HEK293T (cell line): ENCODE measurements around the gene KIAA1210.
"Not testable (repeated sequence)": the region's sequence is repeated elsewhere in the genome, so short reads cannot be mapped to it uniquely, and the experiment has no call there.

Experiments used
- CTCF ChIA-PET: fragments of 350-600 bp; formaldehyde crosslinking; extraction: SDS; loops from one replicate; lab custom pipeline; 2021; ENCODE audit warnings: antibody characterized with exemption, inconsistent platforms; lab: Yijun Ruan, JAX
- POLR2A ChIA-PET: fragments of 350-600 bp; formaldehyde crosslinking; extraction: SDS; loops from one replicate; lab custom pipeline; 2020; ENCODE audit warnings: antibody characterized with exemption, inconsistent platforms; lab: Yijun Ruan, JAX
- DNase-seq: peaks from one replicate; pipeline ENCODE4 v3.0.0; 2012; ENCODE audit warnings: mixed read lengths; ENCODE audit errors: extremely low spot score
- ARNT ChIP-seq: fragments of 450-650 bp; IDR thresholded peaks from 2 replicates; pipeline ENCODE4 v1.6.1; 2017; ENCODE audit warnings: mild to moderate bottlenecking
- BHLHE40 ChIP-seq: fragments of 450-650 bp; IDR thresholded peaks from 2 replicates; pipeline ENCODE4 v1.6.1; 2016; ENCODE audit warnings: mild to moderate bottlenecking, moderate library complexity, borderline replicate concordance
- CTBP1 ChIP-seq: fragments of 450-650 bp; IDR thresholded peaks from 2 replicates; pipeline ENCODE4 v1.6.1; 2016; ENCODE audit warnings: borderline replicate concordance
- ELF4 ChIP-seq: fragments of 450-650 bp; IDR thresholded peaks from 2 replicates; pipeline ENCODE4 v1.6.1; 2017; ENCODE audit warnings: antibody characterized with exemption
- FOXA1 ChIP-seq: fragments of 450-650 bp; IDR thresholded peaks from 2 replicates; pipeline ENCODE4 v1.6.1; 2016; ENCODE audit warnings: mild to moderate bottlenecking
- FOXK2 ChIP-seq: fragments of 450-650 bp; IDR thresholded peaks from 2 replicates; pipeline ENCODE4 v1.6.1; 2016; ENCODE audit warnings: mild to moderate bottlenecking
- FOXM1 ChIP-seq: fragments of 450-650 bp; IDR thresholded peaks from 2 replicates; pipeline ENCODE4 v1.6.1; 2017; ENCODE audit warnings: mild to moderate bottlenecking, borderline replicate concordance
- HDGF ChIP-seq: fragments of 450-650 bp; IDR thresholded peaks from 2 replicates; pipeline ENCODE4 v1.6.1; 2017; ENCODE audit warnings: antibody characterized with exemption, borderline replicate concordance
- L3MBTL2 ChIP-seq: fragments of 450-650 bp; conservative IDR thresholded peaks from 2 replicates; pipeline ENCODE4 v1.6.1; 2016; ENCODE audit warnings: mild to moderate bottlenecking
- LEF1 ChIP-seq: fragments of 450-650 bp; IDR thresholded peaks from 2 replicates; pipeline ENCODE4 v1.6.1; 2017; ENCODE audit warnings: mild to moderate bottlenecking, borderline replicate concordance
- NFRKB ChIP-seq: fragments of 450-650 bp; IDR thresholded peaks from 2 replicates; pipeline ENCODE4 v1.6.1; 2016; ENCODE audit warnings: mild to moderate bottlenecking, moderate library complexity
- SP1 ChIP-seq: fragments of 450-650 bp; IDR thresholded peaks from 2 replicates; pipeline ENCODE4 v1.6.1; 2017
- SUZ12 ChIP-seq: fragments of 450-650 bp; IDR thresholded peaks from 2 replicates; pipeline ENCODE4 v1.6.1; 2016; ENCODE audit warnings: mild to moderate bottlenecking
- TARDBP ChIP-seq: fragments of 450-650 bp; IDR thresholded peaks from 2 replicates; pipeline ENCODE4 v1.6.1; 2016
- ZNF384 ChIP-seq: fragments of 450-650 bp; IDR thresholded peaks from 2 replicates; pipeline ENCODE4 v1.6.1; 2016
- TF ChIP-seq, protein P1 (sequence below): fragments of 450-650 bp; IDR thresholded peaks from 2 replicates; pipeline ENCODE4 v1.6.1; 2016

The KIAA1210 gene

GRCh38 chrX:119042996-119043395 is 84.6 kb downstream of the KIAA1210 start:
- ChIA-PET CTCF (interaction anchor here (0.6 kb wide), 1 partner anchor 9 kb away, joined by 3 read pairs; no protein-coding TSS in a partner anchor), POLR2A (no interaction called here)
- TF ChIP-seq FOXM1 (no peak), TARDBP (no peak), SP1 (no peak), SUZ12 (no peak), FOXA1 (no peak), NFRKB (no peak), ZNF384 (no peak), LEF1 (no peak), CTBP1 (no peak), BHLHE40 (no peak), FOXK2 (no peak), HDGF (no peak), L3MBTL2 (no peak), ARNT (no peak), ELF4 (no peak)
- DNase-seq, result no peak

- ChIA-PET CTCF (no interaction called here), POLR2A (no interaction called here)
- DNase-seq, result no peak
- TF ChIP-seq SP1 (no peak), ZNF384 (no peak), ELF4 (no peak), FOXK2 (no peak), TARDBP (no peak), SUZ12 (no peak), FOXM1 (no peak), BHLHE40 (no peak), HDGF (no peak), CTBP1 (no peak), FOXA1 (no peak), NFRKB (no peak), ARNT (no peak)
- TF ChIP-seq, protein P1, sequence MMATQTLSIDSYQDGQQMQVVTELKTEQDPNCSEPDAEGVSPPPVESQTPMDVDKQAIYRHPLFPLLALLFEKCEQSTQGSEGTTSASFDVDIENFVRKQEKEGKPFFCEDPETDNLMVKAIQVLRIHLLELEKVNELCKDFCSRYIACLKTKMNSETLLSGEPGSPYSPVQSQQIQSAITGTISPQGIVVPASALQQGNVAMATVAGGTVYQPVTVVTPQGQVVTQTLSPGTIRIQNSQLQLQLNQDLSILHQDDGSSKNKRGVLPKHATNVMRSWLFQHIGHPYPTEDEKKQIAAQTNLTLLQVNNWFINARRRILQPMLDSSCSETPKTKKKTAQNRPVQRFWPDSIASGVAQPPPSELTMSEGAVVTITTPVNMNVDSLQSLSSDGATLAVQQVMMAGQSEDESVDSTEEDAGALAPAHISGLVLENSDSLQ, result no peak
Measured at GRCh38 chrX:119042040-119042439, 85.6 kb downstream of the KIAA1210 start.

- no peak for DNase-seq
- ChIA-PET POLR2A (no interaction called here), CTCF (no interaction called here)
- TF ChIP-seq SP1, result no peak
- TF ChIP-seq CTBP1, result no peak
- TF ChIP-seq FOXA1, result no peak
- no peak for TF ChIP-seq HDGF
- no peak for TF ChIP-seq L3MBTL2
- no peak for TF ChIP-seq ARNT
- TF ChIP-seq NFRKB, result no peak
- TF ChIP-seq FOXK2, result no peak
- TF ChIP-seq LEF1, result no peak
Measured at GRCh38 chrX:119041175-119041574, 86.4 kb downstream of the KIAA1210 start.

DNA sequence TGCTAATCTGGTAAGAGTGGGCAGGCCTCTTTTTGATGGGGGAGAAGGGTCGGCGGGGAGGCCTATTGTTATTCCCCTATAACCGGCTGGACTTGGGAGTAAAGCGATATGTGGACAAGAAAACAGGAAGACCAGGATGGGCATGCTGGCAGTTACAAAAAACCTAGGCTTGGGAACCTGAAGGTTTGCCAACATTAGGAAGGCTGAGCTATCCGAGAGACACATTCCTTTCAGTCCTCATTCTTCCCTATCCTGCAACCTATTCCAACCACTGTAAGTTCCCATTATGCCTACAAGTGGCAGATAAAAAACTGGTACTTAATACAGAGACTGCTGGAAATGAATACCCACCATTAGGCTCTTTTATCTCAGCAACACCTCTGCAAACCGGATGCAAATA is 87.2 kb downstream of the KIAA1210 start:
- POLR2A ChIA-PET, result no interaction called here
- DNase-seq, result no peak
- TF ChIP-seq FOXA1 (no peak), SUZ12 (no peak), TARDBP (no peak), LEF1 (no peak), ELF4 (no peak), NFRKB (no peak), L3MBTL2 (no peak), CTBP1 (no peak), BHLHE40 (no peak), FOXK2 (no peak), FOXM1 (no peak), HDGF (no peak), SP1 (no peak), ARNT (no peak), ZNF384 (no peak)
- TF ChIP-seq, protein P1, result no peak
- CTCF ChIA-PET, result no interaction called here

- TF ChIP-seq NFRKB, result no peak
- TF ChIP-seq FOXK2, result no peak
- ChIA-PET CTCF (interaction anchor here (0.6 to 0.9 kb wide), 2 partner anchors 28 to 32 kb away, joined by 3 to 4 read pairs; no protein-coding TSS in a partner anchor), POLR2A (no interaction called here)
- DNase-seq, result no peak
Measured at GRCh38 chrX:119036107-119037029, 91.2 kb downstream of the KIAA1210 start.

DNA sequence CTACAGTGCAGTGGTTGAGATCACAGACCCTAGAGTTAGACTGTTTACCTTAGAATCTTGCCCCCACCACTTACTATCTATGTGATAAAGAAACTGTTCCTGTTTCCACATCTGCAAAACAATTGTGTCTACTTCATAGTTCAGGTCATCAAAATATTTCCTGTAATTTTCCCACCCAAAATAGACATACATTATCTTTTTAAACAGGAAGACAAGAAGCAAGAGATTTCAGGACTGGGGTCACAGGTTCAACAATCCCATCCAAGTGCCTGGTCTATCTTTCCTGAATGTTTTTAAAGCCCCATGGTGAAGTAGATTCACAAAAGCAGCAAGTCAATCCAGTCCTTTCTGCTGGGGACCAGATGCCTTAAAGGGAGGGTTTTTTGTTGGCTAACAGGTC is 96.6 kb downstream of the KIAA1210 start:
- TF ChIP-seq ARNT, result no peak
- no peak for TF ChIP-seq ZNF384
- TF ChIP-seq FOXK2, result no peak
- TF ChIP-seq BHLHE40, result no peak
- TF ChIP-seq FOXA1, result no peak
- no peak for TF ChIP-seq NFRKB
- no peak for TF ChIP-seq LEF1
- no peak for TF ChIP-seq TARDBP
- CTCF ChIA-PET, result no interaction called here
- POLR2A ChIA-PET, result no interaction called here
- DNase-seq, result no peak

DNA sequence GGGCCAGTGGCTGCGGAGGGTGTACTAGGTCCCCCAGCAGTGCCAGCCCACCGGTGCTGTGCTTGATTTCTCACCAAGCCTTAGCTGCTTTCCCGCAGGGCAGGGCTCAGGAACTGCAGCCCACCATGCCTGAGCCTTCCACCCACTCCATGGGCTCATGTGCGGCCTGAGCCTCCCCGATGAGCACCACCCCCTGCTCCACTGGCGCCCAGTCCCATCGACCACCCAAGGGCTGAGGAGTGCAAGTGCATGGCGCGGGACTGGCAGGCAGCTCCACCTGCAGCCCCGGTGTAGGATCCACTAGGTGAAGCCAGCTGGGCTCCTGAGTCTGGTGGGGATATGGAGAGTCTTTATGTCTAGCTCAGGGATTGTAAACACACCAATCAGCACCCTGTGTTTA is 98.0 kb downstream of the KIAA1210 start:
- DNase-seq, POLR2A ChIA-PET, CTCF ChIA-PET: not testable (repeated sequence)
